HG02610 (cell line): ENCODE results near the gene VPS35.
"Not testable (repeated sequence)": the region's sequence is repeated elsewhere in the genome, so short reads cannot be mapped to it uniquely, and the experiment has no call there.

ENCODE experiments used
- ATAC-seq: cut with Tn5 transposase; IDR thresholded peaks from one replicate; pipeline ENCODE4 v1.9.1; 2021; ENCODE audit warnings: mild to moderate bottlenecking, moderate library complexity; ENCODE audit not compliant: unreplicated experiment

VPS35 gene

DNA sequence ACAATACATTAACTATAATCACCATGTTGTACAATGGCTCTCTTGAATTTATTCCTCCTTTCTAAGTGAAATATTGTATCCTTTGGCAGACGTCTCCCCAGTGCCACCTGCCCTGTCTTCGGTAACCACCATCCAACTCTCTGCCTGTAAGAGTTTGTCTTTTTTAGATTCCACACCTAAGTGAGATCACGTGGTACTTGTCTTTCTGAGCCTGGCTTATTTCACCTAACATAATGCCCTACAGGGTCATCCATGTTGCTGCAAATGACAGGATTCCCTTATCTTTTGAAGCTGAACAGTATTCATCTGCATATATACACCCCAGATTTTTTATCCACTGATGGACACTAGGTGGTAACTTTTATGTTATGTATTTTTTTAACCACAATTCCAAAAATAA, 24.7 kb upstream of the VPS35 start:
- no peak for ATAC-seq

DNA sequence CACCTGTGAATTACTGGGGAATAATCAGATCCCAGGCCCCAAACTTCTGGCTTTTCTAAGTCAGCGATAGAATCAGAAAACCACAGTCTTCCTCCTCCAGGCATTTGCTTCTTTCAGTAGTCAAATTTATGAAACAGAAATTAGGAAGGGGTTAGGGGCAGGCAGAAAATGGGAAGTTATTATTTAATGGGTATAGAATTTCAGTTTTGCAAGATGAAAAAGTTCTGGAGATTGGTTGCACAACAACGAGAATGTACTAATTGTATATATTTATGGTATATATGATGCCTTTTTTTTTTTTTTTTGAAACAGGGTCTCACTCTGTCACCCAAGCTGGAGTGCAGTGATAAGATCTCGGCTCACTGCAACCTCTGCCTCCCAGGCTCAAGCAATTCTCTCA, 23.9 kb upstream of the VPS35 start:
- no peak for ATAC-seq

DNA sequence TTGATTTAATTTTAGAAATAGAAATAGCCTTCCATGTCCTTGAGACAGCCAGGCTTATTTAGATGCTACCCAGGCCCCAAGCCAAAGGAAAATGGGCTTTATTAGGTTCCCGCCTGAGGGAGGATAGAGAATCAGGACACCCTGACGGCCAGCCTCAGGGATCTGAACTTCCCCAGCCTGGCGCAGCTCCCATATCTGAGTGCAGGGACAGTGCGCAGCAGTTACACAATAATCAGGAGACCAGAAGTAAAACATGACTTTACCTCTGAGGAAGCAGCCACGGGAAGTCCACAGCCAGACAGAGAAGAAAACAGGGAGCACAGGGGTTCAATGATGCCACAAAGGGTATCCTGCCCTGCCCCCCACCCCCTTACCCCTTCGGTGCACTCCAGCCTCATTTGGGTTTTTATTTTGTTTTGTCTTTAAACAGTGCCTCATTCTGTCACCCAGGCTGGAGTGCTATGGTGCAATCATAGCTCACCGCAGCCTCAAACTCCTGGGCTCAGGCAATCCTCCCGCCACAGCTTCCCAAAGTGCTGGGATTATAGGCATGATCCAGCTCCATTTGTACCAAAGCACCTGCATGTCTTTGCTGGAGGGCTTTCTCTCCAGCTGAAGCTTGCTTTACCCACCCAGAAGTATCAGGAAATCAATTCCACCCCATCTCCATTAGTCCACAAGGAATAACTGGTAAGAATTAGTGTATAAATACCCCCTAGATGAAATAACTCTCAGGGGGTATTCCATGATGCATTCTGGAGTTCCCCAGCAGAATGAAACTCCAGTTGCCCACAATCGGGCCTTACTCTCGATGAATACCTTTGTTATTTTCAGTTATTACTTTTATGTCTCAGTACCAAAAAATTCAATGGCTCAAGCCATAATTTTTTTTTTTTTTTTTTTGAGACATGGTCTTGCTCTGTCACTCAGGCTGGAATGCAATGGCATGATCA, 22.4 kb upstream of the VPS35 start:
- ATAC-seq = no peak

DNA sequence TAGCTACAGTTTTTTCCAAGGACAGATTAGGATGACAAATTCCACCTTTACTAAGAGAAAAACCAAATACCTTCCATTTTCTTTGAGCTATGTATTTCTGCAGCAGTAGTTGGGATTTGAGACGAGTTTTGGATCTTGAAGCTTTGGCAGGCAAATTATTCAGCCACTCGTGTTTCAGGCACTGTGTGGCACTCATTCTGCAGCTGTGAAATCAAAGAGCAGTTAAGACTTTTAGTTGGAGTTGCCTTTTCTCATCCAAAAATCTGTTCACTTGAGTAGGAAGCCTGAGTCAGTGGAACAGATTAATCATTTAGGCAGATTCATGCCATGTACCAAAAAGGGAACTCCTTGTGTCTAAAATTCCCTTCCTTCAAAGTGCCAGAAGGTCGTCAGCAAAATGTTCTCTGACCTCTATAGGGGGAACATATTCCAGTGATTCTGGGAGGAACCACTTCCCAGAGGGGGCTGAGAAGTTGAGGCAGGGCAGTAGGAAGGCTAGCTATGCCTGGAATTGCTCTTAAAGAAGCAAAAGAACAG, 20.6 kb upstream of the VPS35 start:
- ATAC-seq = no peak

DNA sequence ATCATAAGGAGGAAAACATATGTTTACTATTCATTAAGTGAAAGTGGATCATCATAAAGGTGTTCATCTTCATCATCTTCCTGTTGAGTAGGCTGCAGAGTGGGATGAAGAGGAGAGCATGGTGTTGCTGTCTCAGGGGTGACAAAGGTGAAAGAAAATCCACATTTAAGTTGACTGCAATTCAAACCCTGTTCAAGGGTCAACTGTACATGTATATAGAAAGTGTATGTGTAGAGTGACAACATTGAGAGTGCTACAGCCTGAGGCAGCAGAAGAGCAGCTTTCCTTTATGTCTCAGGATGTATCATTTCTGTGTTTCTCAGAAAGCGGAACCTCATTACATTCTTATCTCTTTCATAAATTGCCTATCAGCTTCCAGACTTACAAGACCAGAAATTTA, 17.7 kb upstream of the VPS35 start:
- no peak for ATAC-seq

DNA sequence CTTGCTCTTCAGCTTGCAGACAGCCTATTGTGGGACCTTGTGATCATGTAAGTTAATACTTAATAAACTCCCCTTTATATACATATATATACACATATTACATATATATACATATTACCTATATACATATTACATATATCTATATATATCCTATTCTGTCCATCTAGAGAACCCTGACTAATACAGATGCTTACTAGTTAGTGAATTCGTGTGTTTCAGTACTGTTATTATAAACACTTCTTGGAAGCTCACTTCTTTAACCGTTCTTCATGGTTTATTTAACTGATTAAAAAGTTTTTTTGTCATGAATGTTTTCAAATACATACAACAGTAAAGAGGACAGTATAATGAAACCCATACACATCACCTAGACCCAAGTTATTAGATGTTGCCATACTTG, 13.1 kb upstream of the VPS35 start:
- ATAC-seq = no peak

DNA sequence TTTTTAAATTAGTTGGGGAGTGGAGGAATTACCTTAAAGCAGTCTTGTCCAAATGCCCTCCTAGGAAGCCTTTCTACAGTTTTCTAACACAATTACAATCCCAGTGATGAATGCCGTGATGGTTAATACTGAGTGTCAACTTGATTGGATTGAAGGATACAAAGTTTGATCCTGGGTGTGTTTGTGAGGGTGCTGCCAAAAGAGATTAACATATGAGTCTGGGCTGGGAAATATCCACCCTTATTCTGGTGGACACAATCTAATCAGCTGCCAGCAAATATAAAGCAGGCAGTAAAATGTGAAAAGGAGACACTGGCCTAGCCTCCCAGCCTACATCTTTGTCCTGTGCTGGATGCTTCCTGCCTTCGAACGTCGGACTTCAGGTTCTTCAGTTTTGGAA, 12.6 kb upstream of the VPS35 start:
- no peak for ATAC-seq

DNA sequence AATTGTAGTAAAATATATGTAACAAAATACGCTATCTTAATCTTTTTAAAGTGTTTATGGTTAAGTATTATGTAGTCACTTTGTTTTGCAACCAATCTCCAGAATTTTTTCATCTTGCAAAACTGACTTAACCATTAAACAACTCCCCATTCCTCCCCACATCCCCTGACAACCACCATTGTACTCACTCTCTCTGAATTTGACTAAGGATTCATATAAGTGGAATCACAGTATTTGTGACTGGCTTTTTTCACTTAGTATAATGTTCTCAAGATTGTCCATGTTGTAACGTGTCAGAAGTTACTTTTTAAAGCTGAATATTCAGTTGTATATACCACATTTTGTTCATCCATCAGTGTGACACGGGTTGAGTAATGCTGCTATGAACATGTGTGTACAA, 11.1 kb upstream of the VPS35 start:
- ATAC-seq = no peak

DNA sequence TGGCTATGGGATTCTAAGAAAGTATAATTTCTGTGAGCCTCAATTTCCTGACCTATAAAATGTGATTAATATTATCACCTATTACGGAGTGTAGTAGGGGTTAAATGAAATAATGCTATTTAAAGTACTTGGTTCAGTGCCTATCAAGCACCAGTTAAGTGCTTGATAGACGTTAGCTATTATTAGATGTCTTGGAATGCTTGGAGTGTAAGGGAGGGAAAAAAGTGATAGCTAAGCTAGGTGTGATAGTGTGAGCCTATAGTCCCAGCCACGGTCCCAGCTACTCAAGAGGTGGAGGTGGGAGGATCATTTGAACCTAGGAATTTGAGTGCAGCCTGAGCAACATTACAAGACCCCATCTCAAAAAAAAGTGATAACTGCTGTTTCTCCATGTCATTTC, 8.0 kb upstream of the VPS35 start:
- ATAC-seq = no peak

DNA sequence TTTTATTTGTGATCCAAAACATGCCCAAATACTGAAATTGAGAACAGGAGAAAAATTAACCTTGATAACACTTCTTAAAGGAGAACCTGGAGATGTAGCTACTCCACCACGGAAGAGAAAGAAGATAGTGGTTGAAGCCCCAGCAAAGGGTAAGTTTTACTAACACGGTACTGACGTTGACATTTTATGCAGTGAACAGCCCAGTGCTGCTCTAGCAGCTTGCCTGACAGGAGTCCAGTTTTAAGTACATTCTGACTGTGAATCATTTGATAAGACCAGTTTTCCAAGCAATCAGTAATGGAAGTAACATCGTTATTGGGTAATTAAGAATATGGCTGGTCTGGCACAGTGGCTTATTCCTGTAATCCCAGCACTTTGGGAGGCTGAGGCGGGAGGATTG, 7.0 kb upstream of the VPS35 start:
- no peak for ATAC-seq

DNA sequence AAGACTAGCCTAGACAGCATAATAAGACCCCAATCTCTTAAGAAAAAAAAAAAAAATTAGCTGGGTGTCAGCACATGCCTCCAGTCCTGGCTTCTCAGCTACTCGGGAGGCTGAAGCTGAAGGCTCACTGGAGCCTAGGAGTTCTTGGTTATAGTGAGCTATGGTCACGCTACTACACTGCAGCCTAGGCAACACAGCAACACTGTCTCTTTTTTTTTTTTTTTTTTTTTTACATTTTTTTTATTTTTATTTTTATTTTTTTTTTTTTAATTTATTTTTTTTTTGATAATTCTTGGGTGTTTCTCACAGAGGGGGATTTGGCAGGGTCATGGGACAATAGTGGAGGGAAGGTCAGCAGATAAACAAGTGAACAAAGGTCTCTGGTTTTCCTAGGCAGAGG, 4.6 kb upstream of the VPS35 start:
- no peak for ATAC-seq

DNA sequence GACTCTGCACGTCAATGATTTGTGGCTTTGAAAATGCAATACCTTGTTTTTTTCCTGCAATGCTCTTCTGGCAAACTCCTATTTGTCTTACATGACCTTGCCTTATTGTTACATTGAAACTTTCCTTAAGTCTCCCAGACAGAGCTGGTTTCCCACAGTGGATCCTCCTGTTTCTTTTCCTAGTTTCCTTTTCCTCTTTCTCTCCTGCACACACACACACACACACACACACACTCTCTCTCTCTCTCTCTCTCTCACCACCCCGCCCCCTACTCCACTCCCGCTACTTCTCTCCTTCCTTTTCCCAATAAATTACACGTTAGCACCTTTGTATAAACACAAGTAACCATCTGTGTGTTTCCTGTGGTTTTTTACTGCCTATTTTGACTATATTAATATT, 2.7 kb upstream of the VPS35 start:
- ATAC-seq = no peak

DNA sequence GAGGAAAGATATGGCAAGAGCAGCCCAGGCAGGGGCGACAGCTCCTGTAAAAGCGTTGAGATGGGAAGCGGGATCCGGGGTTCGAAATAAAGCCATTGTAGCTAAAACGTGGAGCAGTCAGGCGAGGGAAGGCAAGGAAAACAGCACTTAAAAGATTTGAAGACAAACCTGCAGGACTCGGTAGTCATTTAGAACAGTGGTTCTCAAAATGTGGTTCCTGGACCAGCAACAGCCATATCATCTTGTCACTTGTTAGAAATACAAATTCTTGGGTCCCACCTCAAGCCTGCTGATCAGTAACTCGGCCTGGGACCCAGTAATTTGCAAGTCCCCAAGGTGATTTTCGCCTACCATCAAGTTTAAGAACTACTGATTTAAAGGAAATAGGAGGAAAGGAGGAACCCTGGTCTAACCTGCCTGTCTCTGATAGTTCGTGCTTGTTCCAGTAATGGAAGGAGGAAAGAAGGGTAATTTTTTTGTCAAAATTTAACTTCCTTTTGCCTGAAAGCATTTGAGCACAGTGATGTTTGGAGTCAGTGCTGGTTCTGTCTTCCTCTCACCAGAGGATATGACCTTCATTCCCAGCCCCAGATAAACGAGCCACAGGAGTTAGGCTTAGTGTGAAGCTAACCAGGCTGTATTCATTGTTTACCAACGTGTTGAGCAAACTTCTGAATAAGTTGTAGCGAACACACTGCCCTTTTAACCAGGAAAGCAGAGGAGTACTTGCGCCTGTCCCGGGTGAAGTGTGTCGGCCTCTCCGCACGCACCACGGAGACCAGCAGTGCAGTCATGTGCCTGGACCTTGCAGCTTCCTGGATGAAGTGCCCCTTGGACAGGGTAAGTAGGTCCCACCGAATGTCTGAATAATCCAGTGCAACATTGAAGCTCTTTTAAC, 1.6 kb upstream of the VPS35 start:
- ATAC-seq = no peak

DNA sequence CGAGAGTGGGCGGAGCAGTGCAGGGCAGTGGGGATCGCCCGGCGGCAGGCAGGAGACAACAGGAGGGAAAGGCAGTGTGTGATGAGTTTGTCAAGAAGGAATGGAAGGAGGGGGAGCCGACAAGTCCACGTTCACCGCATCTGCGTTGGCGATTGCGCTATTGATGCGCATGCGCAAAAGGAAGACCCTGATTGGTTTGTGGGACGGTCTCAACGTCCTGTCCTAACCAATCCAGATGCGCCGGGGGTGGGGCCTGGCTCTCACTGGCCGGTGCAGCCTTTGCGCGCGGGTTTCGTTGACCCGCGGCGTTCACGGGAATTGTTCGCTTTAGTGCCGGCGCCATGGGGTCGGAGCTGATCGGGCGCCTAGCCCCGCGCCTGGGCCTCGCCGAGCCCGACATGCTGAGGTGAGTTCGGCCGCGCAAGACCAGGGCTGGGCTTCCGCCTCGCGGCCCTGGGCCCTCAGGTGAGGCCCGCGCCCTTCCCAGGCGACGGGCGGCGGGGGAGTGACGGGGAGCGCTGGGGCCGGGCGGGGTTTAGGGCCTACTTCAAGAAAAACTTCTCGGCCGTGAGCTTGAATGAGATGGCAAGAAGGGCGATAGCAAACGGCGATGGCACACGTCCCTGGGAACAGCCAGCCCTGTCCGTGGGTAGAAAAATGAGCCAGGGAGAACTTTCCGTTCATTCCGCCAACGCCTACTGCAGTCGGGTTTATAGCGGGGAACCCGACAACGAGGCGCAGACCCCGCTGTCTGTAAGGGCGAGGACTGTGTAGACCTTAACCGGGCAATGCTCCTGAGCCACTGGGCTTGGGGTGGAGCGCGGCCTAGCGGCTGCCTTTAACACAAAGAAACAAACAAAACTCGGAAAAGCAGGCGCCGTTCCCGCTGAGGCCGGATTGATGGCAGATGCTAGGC, 645 bp upstream of the VPS35 start, which contains the start of gene ORC6:
Gene ORC6, plus strand, starts transcription at position 295 of the 916 bp plus-strand sequence. Its CDS starts 47 bp downstream, at position 342.
- ATAC-seq = peak; percentile 77

DNA sequence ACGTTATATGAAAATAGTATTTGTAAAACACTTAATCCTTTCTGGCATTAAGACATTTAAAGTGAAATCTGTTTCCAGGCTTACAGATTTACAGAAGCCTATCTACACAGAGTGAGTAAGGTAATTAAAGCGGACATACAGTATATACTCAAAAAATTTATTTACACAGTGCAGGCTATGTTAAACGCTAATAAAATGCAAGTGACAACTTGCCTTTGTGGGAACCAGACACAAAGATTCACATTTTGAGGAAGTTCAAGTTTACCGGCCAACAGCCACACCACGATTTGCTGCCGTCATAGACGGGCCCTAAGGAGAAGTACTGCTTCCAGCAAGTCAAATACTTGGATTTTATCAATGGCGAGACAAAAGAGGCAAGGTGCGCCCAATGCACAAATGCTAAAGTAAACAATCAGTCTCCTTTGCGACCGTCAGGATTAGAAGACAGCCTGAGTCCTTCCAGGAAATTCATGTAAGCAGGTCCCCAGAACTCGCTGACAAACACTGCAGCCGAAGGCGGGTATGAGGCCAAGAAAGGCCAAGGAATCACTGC, 801 bp downstream of the VPS35 start:
- ATAC-seq = no peak

DNA sequence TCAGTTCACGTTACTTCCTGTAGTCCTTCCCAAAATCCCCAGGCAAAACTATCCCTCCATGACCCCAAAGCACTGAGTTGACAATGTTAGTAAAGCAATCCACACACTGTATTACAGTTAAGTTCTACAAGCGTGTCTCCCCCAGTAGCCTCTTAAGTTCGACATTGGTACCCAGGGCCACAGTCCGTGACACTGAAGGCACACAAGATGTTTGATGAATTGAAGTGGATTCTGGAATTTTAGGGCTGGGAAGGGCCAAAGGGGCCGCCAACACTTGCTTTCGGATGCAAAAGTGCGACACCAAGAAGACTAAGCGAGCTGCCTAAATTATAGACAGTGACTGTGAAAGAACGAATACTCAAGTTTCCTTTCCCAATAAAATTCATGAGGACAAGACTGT, 1.5 kb downstream of the VPS35 start:
- no peak for ATAC-seq

DNA sequence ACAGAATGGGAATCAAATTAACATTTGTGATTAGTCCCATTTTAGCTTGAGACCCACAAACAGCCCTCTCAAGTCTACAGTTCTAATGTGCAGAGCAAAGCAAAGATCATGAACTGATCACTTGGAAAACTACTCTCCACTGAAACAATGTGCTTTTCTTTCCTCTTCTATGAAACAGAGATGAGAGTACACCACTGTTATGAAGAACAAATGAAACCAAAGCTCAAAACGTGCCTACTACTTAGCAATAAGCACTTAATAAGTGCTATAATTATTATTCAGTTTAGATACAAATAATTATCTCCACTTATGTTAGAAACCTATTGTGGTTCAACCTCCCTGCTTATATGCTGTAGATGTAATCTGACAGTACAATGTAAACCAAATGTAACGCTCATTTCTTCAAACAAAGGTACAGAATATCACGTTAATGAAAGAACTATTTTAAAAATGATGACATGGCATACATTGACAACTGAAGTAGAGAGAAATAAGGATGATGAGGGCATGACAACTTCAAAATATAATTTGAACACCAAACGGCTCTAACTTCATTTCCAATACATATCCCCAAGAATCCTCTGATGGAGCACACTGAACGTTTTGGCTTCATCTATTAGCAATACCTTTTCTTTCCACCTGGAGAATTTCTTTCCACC, 2.0 kb downstream of the VPS35 start:
- ATAC-seq = no peak

DNA sequence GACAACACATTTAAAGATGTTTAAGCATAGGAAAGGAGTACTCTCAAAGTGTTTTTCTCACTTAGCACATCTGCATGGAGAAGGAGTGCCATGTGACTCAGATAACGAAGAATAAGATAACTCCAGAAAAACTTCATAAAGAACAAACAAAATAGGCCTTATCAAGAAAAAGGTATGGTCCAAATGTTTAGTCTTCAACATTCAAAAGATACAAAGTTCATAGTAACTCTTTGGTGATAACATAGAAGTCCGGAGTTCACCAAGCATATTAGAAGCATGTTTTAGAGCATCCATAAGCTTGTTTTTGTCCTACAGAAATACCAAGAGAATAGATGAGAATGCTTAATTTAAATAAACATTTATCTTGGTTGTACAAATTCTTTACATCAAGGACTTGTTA, 7.1 kb downstream of the VPS35 start:
- not testable (repeated sequence) for ATAC-seq

DNA sequence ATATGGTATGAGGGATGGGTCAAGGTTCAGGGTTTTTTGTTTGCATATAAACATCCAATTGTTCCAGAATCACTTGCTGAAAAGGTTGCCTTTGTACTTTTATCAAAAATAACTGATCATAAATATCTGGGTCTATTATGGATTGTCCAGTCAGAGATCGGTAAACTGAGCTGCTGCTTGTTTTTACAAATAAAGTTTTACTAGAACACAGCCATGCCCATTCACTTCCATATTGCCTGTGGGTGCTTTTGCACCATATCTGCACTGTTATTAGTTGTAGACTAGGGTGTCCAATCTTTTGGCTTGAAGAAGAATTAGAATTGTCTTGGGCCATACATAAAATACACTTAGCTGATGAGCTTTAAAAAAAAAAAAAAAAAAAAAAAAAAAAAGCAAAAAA, 11.0 kb downstream of the VPS35 start:
- not testable (repeated sequence) for ATAC-seq
